Measurements from ENCODE around the gene AP4S1.

AP4S1 gene

DNA sequence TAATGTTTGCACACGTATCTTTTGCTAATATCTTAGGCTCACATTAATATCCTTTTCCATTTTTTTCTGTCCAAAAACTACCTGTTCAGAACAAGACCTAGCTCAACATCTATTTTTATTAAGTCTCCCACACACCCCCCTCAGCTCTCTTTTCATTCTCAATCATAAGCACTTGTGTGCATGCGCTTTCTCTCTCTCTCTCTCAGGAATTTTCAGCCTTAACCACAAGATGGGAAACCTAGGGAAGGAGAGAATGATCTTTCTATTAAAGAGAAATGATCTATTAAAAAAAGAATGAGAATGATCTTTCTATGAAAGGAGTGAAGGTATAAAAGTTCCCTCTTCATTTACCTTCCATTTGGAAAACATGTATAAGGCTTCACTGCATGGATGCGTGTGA lies 39.7 kb upstream of the AP4S1 start:
- TF ChIP-seq, protein P1, sequence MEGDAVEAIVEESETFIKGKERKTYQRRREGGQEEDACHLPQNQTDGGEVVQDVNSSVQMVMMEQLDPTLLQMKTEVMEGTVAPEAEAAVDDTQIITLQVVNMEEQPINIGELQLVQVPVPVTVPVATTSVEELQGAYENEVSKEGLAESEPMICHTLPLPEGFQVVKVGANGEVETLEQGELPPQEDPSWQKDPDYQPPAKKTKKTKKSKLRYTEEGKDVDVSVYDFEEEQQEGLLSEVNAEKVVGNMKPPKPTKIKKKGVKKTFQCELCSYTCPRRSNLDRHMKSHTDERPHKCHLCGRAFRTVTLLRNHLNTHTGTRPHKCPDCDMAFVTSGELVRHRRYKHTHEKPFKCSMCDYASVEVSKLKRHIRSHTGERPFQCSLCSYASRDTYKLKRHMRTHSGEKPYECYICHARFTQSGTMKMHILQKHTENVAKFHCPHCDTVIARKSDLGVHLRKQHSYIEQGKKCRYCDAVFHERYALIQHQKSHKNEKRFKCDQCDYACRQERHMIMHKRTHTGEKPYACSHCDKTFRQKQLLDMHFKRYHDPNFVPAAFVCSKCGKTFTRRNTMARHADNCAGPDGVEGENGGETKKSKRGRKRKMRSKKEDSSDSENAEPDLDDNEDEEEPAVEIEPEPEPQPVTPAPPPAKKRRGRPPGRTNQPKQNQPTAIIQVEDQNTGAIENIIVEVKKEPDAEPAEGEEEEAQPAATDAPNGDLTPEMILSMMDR (IDR thresholded peaks at IDR 0.05; ENCODE audit: insufficient read depth, low read depth, low read length, missing control alignments) = no peak
- no peak overlapping the region for H3K4me3 ChIP-seq (ENCODE audit: low read depth, low read length)
- DNase-seq (ENCODE audit: low read depth) = no peak

DNA sequence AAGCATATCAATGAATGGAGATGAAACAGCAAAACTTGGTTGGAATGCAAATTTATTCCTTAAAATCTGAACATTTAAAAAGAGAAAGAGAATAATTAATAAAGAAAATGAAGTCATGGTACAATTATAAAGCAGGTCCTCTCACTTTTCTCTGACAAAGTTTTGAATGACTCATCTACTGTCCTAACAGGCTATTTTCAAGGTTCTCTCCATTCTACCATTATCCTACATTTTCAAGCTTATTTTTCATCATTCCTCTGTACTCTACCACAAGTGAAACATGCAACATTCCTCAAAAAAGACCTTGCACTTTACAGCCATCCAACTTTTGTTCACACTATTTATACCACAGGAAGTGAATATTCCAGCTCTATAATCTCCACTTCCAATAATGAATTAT lies 36.9 kb upstream of the AP4S1 start:
- TF ChIP-seq, protein P1 (IDR thresholded peaks at IDR 0.05; ENCODE audit: insufficient read depth, low read depth, low read length, missing control alignments) = no peak
- no peak for DNase-seq (ENCODE audit: low read depth)
- no peak overlapping the region for H3K4me3 ChIP-seq (ENCODE audit: low read depth, low read length)

DNA sequence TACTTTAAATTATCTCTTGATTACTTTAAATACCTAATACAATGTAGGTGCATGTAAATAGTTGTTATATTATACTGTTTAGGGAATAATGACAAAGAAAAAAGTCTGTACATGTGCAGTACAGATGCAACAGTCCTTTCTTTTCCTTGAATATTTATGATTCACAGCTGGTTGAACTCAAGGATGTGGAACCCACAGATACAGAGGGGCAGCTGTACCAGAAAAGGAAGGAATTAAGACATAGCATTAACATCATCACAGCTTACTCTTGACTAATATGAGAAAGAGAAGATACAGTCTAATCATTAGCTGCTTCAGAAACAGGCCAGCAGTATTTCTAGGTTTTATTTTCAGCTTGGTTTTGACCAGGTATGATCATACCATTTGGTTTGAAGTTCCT lies 34.7 kb upstream of the AP4S1 start:
- H3K4me3 ChIP-seq (ENCODE audit: low read depth, low read length) = no peak overlapping the region
- TF ChIP-seq, protein P1 (IDR thresholded peaks at IDR 0.05; ENCODE audit: insufficient read depth, low read depth, low read length, missing control alignments) = no peak
- no peak for DNase-seq (ENCODE audit: low read depth)

DNA sequence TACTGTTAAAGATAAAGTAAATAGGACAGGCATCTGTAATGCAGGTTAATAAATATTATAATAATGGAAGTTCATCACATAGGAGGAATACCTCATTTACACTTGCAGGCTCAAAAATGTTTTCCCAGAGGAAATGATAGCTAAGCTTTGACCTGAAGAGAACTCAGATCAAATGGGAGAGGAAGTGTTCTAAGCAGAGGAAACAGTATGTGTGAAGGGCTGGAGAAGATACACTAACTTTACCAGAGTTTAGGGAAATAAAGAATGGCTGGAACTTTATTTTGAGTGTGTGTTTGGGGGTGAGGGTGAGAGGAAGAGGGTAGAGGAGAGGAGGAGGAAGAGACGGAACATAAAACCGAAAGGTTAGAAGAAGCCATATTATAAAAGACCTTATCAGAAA lies 34.0 kb upstream of the AP4S1 start:
- no peak overlapping the region for H3K4me3 ChIP-seq (ENCODE audit: low read depth, low read length)
- DNase-seq (ENCODE audit: low read depth) = no peak
- TF ChIP-seq, protein P1 (IDR thresholded peaks at IDR 0.05; ENCODE audit: insufficient read depth, low read depth, low read length, missing control alignments) = no peak

DNA sequence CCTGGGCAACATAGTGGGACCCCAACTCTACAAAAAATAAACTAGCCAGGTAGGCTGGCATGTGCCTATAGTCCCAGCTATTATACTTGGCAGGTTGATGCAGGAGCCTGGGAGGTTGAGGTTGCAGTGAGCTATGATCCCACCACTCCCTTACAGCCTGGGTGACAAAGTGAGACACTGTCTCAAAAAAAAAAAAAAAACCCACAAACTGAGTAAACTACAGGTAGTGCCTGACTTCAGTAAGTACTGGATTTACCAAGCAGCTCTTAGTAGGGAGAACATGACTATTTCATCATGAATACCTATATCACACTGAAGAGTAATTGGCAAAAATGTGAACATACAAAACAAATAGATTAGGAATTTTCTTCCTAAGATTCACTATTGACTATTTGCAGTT lies 32.4 kb upstream of the AP4S1 start:
- TF ChIP-seq, protein P1 (IDR thresholded peaks at IDR 0.05; ENCODE audit: insufficient read depth, low read depth, low read length, missing control alignments) = no peak
- no peak for DNase-seq (ENCODE audit: low read depth)
- H3K4me3 ChIP-seq (ENCODE audit: low read depth, low read length) = no peak overlapping the region

DNA sequence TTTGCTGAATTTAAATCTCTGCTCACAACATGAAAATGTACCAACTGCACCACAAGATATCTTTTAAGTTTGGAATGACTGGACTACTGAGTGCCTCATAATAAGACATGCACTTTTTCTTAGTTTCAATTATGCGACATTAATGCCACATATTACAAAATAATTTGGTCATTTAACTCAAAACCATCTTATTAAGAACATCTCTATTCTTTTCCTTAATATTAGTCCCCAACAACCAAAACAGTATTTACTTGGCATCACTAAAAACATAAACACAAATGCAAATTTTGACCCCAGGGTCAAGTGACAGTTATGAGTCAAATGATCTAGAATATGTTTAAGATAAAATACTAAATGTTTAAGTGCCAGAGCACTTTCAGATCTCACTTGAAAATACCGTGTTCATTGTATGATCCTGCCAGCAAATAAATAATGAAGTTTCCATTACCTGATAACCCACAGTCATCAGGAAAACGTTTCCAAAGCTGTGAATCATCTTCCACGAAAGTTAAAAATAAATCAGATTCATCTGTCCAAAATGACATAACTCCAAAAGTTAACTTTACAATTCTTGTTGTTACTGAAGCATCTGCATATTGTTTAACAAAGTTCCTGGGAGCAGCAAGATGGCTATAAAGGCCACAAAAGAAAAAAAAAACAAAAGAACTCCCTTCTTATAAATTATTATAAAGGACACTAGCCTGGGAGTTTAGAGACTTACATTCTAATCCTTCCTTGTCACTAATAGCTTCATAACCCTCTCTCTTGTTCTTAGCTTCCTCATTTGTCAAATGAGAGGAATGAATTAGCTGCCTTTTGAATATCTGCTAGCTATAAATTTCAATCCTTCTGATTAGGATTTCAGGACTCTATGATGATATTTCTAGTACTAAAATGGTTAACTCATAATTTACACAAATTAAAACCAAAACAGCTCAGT lies 30.5 kb upstream of the AP4S1 start:
- peak; percentile 46 for DNase-seq (ENCODE audit: low read depth)
- TF ChIP-seq, protein P1 (IDR thresholded peaks at IDR 0.05; ENCODE audit: insufficient read depth, low read depth, low read length, missing control alignments) = no peak
- H3K4me3 ChIP-seq (ENCODE audit: low read depth, low read length) = no peak overlapping the region; the same call in 1 of the 2 replicates
